Fibroblast of skin of right quadriceps (primary cell): ENCODE results near the gene ARHGAP30.
"Not testable (repeated sequence)": the region's sequence is repeated elsewhere in the genome, so short reads cannot be mapped to it uniquely, and the experiment has no call there.

ENCODE experiments used
- DNase-seq: peaks from one replicate; pipeline ENCODE4 v3.0.0-alpha.2; 2013

ARHGAP30 gene

GRCh38 chr1:161068306-161069234, 1.1 kb downstream of the ARHGAP30 start:
- no peak for DNase-seq

DNA sequence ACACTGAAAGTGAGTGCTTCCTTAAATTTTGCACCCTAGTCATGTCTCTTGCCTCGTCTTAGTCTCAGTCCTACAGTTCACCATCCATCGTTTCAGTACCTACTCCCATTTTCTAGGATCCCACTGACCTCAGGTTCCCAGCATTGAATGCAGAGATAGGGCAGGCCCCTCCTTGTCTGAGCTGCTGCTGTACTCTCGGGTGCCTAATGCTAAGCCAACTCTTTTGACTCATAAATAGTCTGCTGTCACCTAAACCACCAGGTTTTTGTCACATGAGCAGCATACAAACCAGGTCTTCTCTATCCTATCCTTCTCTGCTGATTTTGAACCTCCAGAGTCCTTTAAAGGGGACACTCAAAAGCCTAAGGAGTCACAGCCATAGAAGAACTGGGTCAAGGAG, 3.0 kb downstream of the ARHGAP30 start:
- no peak for DNase-seq

GRCh38 chr1:161065681-161066080, 4.0 kb downstream of the ARHGAP30 start:
- not testable (repeated sequence) for DNase-seq

DNA sequence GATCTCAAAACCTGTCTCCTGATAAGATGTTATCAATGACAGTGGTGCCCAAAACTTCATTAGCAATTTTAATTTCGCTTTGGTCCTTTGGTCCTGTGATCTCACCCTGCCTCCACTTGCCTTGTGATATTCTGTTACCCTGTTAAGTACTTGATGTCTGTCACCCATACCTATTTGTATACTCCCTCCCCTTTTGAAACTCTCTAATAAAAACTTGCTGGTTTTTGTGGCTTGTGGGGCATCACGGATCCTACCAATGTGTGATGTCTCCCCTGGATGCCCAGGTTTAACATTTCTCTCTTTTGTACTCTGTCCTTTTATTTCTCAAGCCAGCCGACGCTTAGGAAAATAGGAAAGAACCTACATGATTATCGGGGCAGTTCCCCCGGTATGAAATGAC, 5.8 kb downstream of the ARHGAP30 start:
- not testable (repeated sequence) for DNase-seq

- DNase-seq, result no peak
These were observed 8.3 kb downstream of the ARHGAP30 start for GRCh38 chr1:161061419-161061818.

DNA sequence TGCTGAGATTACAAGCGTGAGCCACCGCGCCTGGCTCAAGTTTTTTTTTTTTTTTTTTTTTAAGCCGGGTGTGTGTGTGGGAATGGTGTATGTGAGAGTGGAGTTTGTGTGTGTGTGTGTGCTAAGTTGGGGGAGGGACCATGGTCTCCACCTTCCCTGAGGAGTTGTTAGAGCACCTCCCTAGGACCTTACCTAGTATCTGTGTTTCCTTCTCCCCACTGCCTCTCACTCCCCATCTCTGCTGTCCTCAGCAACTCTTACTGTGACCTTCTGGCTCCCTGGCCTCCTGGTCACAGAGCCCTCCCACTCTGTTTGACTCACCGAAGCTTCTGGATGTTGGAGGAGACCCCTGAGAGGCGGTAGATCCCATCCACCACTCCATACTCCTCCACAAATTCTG, 10.4 kb downstream of the ARHGAP30 start:
- no peak for DNase-seq

DNA sequence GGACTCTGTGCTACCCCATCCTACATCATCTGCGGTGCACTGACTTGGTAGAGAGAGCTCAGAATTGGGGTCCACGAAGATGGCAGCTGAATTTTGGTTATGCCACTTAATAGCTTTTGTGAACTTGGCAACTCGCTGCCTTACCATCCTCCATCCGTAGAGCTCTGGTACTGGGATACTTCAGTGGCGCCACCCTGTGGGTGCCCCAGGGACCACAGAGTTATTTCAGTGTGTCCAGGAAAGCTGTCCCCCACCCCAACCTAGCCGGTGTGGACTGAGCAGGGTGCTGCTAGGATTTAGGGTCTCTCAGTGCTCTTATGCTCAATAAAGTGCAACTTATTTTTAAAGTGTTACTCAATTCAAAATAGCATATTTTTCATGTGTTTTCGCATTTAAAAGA, 14.9 kb downstream of the ARHGAP30 start:
- no peak for DNase-seq

DNA sequence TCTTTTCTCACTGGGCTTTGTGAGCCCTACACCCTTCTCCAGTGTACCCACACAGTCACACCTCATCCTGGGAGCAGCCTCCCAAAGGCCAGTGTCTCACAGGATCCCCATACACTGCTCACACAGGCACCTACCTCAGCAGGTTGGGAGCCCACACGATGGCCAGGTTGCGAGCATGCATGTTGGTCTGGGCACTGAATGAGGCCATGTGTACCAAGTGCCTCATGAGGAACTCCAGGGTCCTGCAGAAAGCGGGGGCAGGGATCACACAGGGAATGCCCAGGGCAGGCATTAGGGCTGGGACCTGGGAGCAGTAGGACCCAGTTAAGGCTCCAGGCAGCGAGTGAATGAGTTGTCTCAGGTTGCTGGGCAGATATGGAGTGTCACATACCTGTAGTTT, 15.5 kb downstream of the ARHGAP30 start:
- DNase-seq, result no peak

GRCh38 chr1:161052899-161053298, 16.8 kb downstream of the ARHGAP30 start:
- DNase-seq, result no peak

DNA sequence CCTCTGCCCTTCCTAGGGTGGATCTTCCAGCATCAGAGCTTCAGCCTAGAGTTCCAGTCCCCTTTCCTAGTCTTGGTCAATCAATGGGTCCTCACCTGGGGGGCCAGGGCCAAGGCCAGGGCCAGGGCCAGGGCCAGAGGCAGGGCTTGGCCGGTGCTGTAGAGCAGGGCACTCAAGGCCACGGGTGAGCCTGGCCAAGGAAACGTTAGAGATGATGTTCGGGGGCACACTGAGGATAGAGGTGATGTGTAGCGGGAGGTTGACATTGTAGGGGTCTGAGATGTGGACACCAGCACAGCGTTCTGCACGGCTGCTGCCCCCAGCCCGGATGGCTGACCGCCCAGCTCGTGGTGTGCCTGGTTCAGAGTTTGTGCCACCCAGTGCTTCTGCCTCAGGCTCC, 18.5 kb downstream of the ARHGAP30 start:
- DNase-seq, result no peak

DNA sequence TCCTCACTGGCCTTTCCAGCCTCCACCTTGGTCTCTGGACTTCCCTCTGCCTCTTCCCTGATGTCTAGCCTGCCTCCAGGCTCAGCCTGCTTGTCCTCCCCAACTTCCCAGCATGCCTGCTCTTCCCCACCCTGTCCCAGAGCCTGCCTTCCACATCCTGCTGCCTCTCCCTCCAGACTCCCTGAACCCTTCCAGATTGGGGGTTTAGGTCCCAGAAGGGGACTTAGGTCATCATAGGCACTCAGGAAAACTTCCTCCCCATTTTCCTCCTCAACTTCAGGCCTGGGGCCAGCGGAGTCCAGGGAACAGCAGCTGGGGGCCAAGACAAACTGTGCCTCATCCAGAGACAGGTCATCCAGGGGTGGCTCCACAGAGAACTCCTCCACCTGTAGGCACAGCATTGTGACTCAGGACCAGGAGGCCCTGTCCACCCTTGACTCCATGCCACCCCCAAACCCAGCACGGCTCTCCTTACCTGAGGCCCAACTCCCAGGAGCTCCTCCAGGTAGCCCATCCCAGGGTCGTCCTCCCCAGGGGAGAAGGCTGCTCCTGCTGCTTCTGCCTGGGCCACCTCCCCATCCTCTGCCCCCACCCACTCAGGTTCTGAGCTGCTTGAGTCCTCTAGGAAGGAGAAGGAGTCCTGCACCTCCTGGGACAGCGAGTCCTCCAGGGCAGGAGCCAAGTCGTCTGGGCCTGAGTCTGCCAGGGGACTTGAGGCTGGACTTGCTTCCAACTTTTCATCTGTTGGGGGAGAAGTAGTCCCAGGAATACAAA, 20.6 kb downstream of the ARHGAP30 start:
- no peak for DNase-seq

- DNase-seq, result no peak
These were observed 22.0 kb downstream of the ARHGAP30 start for GRCh38 chr1:161047436-161048420.

DNA sequence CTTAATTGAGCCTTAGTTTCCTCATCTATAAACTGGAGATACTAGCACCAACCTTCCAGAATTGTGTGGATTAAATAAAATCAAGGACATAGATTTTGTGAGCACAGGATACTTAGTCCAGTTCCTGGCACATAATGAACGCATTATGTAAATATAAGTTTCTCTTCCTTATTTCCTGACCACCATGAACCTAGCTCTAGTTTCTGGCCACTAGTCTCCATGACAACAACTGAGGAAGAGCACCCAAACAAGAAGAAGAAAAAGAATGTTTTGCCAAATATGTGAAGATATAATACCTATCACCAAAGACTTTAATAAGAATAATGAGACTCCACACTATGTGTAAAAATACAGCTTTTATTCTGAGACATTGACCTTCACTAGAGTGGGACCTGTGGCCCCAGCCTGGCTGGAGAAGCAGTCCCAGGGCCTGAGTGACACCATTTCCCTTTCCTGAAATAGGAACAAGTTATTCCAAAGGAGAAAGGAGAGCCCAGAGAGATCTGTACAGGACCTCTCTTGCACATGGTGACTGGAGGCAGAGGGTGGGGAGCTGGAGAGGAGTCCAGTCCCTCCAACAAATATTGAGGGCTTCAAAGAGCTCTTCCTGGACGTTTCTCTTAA, 23.0 kb downstream of the ARHGAP30 start:
- DNase-seq, result no peak

DNA sequence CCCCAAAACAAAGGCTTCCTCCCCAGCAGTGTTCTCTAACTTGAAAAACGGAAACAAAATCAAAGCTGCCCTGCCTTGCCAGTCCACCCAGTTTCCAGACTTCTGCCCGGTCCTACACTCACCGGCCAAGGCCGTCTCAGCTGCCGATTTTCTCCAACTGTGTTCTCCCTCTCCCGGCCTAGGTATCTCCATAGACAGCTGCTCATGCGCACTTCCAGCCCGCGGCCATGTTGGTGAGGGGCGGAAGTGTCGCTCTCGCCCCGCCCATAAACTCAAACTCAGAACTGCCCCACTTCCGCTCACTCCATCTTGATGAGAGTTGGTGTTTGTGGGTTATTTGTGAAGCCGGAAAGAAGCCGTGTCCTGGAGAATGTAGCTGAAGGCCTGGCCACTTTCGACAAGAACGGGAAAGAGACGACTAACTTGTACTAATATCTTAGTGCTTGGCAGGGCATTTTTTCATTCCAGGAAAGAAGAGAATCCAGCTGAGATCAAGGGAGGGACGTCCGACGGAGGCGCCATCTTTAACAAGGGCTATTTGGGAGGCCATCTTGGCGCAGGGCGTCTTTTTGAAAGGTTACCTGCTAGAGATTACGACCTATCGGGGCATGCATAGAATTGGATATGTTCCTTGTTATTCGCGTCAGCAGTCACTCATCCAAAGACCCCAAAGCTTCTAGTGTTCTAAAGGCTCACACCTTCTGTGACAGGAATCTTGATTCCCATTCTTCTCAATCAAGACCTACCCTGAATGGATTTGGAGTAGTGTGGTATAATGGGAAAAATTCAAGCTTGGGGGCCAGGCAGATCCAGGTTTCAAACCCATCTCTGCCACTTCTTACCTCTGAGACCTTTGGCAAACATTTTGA, 23.7 kb downstream of the ARHGAP30 start, which contains the start of gene USF1:
Gene USF1, minus strand, starts transcription at position 242 of the 869 bp plus-strand sequence. CDS start 2,702 bp downstream, outside the sequence.
- DNase-seq, result peak; percentile 95

DNA sequence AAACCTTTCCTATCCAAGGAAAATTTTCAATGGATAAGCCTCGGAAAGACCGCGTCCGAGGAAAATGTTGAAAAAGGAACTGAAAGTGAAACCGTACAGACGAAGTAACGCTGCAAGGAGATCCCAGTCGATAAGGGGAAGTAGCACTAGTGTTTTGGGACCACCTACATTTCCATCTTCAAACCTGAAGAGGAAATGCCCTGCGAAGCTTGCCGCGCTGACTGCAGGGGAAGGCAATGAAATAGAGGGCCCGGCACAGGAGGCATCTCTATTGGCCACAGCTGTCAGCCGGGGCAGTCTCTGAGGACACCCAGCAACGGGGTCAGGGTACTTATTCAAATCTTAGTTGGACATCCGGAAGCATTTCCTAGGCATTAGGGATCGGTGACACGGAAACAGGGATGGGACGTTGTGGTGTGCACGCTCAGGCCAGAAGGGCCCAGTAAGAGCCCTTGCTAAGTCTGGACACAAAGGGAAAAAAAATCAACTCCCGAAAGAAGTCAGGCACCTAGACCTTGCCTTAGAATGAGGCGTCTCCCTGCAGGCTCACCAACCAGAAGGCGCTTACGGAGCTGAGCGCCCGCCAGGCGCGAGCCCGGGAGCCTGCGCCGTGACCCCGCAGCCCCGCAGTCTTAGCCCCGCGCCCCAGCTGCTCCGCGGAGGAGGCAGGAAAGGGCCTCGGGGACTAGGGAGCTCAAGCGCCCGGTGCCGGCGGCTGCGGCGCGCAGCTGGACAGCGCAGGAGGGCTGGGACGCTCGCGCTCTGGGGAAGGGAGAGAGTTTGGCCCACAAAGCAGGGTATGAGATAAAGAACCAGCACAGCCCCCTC, 24.6 kb downstream of the ARHGAP30 start:
- peak; percentile 53 for DNase-seq

GRCh38 chr1:161044535-161044907, 25.2 kb downstream of the ARHGAP30 start:
- DNase-seq, result peak; percentile 13

- DNase-seq, result no peak
These were observed 30.1 kb downstream of the ARHGAP30 start for GRCh38 chr1:161039546-161039945.

DNA sequence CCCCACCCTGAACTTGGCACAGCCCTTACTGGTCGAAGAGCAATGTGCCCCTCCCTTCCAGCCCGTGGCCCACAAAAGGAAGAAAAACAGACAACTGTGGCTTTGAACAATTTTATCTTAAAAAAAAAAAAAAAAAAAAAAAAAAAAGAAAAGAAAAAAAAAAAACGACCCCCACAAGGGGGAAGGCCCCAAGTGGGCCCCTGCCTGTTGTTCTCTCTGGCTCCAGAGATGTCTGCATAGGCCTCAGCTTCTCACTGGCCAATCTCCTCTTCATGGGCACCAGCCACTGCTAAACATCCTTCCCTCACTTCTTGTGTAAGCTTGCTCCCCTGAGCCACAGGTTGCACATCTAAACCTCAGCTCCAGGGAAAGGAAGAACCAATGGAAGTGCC, 30.5 kb downstream of the ARHGAP30 start:
- DNase-seq, result no peak

DNA sequence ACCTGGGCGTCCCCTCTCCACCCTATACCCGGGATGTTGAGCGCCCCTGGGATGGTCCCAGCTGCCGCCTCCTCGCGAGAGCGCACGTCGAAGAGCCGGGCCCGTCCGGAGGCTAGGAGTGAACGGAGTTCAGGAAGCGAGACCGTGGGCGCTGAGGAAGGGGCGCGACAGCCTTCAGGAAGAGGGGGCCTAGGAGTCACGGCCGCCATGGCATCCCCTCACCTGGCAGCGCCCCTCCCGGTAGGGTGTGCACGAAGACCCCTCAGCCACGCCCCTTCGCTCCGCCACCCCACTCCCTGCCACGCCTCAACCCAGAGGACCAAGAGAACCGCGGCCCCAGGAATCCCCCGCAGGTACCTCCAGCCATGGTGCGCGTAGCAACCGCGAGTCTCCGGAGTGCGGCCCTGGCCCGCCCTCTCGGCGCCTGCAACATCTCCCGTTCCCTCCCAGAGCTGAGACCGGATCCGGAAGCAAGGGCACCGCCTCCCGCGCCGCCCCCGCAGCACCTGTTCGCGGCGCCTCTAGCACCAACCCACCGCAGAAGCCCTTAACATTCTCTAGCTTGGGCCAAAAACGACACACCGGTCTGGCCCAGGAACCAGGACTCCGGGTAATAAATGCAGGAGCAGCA, 31.1 kb downstream of the ARHGAP30 start, which contains the start of gene TSTD1:
Gene TSTD1, minus strand, starts transcription at position 442 of the 631 bp plus-strand sequence. Its CDS starts 75 bp downstream, at position 367.
- DNase-seq, result no peak
